AG08396 (cell line): Measurements from ENCODE around the gene PLXNB3.
"Not testable (repeated sequence)": the region's sequence is repeated elsewhere in the genome, so short reads cannot be mapped to it uniquely, and the experiment has no call there.

Experiments used
- DNase-seq: peaks from one replicate; pipeline ENCODE4 v3.0.0; 2012; ENCODE audit warnings: low spot score, mixed read lengths

PLXNB3 gene

DNA sequence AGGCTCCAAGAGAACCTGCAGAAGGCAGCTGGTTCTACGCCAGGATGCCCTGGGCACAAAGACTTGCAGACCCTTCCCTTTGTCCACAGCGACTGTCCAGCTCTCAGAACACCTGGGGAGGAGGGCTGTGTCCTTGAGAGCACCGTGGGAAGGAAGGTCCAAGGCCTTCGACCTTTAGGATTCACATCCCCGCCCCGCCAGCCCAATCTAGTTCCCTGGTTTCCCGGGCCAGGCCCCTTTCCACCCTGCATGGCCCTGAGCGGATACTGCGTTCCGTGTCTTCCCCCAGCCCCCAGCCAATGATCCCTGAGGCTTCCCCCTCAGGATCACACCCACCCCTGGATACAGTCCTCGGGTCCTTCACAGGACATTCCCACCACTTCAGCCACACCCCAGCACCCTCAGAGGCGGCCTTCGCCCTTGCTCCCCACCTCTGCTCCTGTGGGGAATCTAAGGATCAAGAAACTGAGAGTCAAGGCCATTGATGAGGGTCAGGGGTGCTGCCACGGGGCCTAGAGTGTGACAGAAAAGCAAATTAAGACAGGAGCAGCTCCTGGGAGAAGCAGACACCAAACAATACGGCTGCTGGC, 30.3 kb upstream of the PLXNB3 start:
- no peak for DNase-seq

DNA sequence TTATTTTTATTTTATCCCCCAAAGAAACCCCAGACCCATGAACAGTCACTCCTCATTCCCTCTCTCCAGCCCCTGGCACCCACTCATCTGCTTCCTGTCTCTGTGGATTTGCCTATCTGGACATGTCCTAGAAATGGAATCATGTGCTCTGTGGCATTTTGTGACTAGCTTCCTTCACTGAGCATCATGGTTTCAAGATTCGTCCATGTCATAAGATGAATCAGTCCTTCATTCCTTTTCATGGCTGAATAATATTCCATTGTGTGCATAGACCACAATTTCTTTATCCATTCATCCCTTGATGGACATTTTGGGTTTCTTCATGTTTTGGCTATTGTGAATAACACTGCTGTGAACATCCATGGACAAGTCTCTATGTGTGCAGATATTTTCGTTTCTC, 29.2 kb upstream of the PLXNB3 start:
- DNase-seq = no peak

DNA sequence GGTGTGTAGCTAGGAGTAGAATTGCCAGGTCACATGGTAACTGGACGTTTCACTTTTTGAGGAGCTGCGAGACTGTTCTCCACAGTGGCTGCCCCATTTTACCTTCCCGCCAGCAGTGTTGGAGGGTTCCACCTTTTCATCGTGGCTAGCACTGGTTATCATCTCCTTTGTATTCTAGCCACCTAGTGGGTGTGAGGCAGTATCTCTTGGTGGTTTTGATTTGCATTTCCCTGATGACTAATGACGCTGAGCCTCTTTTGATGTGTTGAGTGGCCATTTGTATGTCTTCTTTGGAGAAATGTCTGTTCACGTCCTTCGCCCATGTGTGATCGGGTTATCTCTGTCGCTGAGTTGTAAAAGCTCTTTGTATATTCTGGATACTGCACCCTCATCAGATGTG, 28.8 kb upstream of the PLXNB3 start:
- DNase-seq = no peak

DNA sequence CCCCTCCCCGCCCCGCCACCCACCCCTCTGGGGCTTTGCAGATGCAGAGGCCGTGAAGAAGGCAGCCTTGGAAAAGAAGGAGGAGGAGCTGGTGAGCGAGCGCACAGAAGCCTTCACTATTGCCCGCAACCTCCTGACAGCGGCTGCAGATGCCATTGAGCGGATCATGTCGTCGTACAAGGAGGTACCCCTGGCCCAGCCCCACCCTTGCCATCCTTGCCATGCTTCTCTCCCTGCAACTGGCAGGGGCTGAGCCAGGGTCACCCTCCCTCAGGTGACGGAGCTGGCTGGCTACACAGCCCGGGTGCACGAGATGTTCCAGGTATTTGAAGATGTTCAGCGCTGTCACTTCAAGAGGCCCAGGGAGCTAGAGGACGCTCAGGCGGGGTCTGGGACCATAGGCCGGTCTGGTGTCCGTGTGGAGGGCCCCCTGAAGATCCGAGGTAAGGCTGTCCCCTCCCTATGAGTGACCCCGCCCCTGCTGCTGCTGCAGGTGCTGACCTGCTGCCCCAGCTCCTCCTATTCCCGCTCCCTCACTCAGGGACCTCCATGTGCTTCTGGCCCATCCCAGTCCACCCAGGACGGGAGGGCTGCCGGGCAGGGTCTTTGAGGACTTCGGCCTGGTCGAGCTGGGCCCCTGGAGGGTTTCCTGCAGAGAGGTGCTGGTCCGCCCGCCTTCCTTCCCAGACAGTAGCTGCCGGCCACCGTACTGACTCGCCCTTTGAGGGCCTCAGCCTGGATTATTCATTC, 27.8 kb upstream of the PLXNB3 start:
- no peak for DNase-seq

DNA sequence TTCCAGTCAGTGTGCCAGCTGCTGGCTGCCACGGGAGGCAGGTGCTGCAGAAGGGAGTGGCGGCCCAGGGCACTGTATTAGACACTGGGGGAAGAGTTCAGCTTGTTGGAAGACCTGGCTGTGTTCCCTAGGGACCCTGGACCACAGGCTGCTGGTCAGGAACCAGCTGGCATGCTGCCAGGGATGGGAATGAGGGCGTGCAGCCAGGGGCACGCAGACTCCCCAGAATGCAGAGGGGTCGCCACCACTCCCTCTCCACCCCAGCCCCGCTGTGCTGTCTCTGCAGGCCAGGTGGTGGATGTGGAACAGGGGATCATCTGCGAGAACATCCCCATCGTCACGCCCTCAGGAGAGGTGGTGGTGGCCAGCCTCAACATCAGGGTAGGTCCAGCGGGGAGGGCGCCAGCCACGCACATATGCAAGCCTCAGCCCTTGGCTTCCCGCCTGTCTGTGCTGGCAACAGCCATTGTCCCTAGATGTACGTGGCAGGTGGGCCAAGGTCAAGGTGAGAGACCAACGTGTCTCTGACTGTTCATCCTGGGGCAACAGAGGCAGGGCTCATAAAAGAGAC, 27.1 kb upstream of the PLXNB3 start:
- no peak for DNase-seq

DNA sequence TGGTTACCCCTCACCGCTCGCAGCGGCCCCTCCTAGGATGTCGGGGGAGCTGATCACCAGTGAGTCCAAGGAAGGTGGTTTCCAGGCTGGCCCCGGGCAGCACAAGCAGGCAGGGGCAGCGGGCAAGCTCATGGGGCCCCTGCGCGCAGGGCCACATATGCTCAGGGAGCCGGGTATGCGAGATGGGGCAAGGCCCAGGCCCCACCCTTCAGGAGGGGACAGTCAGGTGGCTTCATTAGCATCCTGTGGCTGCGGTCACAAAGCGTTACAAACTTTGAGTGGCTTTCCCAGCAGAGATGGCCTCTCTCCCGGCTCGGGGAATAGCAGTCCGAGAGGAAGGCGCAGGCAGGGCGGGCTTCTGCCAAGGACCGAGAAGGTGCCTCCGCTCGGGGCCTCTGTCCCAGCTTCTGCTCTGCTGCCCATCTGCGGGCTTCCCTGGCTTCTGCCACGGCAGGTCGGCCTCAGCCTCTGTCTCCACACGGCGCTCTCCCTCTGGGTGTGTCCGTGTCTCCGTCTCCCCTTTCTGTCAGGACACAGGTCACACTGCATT, 25.9 kb upstream of the PLXNB3 start:
- no peak for DNase-seq

DNA sequence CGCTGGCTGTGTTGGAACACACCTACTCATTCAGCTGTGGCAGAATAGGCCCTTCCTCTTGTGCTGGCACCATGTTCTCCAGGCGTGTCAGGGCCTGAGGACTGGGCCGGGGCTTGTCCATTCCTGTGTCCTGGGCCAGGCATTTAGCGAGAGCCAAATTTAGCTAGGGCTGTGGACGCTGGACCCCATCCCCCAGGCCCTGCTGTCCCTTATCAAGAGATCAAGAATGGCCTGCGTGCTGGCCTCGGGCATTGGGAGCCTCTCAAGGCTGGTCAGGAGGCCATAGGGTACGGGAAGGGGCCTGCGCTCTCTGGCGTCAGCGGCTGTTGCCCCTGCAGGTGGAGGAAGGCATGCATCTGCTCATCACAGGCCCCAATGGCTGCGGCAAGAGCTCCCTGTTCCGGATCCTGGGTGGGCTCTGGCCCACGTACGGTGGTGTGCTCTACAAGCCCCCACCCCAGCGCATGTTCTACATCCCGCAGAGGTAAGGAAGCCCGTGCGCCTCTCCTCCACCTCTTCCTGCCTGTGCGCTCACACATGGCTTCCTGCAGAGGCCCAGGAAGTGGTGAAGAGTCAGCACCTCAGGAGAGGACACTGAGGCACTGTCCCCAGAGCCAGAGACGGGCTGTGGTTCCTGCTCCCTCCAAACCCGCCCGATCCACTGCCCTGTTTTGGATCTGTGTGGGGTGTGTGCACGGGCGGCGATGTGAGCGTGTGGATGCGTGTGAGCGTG, 24.1 kb upstream of the PLXNB3 start:
- DNase-seq = no peak

DNA sequence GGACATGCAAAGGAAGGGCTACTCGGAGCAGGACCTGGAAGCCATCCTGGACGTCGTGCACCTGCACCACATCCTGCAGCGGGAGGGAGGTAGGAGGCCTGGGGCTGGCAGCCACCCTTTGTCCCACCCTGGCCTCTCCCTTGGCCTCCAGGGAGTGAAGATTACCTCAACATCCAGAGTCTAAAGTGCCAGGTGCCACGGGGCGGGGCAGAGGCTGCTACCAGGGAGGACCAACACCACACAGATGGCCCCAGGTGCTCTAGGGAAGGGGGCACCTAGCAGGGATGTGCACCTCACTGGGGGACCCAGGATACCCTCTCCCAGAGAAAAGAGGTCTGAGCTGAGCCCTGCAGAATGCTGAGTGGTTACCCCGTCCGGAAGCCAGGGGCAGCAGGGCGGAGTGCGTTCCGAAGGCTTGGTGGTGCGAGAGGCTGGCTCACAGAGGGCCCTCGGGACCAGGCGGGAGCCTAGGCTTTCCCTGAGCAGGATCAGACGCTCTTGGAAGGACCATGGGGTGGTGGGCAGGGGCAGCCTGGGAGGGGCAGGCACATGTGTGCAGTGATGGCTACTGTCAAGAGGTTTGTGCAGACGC, 23.3 kb upstream of the PLXNB3 start:
- DNase-seq = no peak

DNA sequence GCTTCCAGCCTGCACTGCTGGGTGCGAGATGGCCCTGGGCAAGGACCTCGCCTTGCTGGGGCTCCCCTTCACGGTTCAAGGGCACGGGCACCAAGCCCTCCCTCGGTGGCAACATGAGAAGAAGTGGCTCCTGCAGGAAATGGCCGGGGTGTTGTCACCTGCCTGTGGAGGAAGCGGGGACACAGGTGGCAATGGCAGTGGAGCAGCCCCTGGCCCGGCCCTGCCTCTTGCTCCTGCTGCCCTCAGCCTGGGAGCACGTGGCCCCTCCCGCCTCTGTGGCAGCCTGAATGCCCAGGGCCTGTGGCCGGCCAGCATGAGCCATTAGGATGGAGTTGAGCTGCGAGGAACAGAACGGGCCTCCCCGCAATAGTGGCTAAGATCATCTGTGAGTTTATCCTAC, 22.6 kb upstream of the PLXNB3 start:
- DNase-seq = no peak

DNA sequence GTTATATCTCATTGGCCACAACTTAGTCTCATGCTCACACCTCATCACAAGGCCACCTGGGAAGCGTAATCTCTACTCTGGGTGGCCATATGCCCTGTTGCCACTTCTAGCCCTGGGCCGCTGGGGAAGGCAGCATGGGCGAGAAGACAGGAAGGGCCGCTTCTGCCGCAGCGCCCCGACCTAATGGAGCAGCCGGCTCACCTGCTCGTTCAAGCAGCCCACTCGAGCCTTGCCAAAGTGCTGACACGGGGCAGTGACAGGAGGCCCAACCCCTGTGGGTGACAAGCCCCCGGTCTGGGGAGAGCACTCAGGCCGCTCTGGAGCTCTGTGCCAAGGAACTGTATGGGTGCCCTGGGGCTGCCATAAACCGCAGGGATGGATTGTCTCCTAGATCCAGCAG, 21.9 kb upstream of the PLXNB3 start:
- DNase-seq = not testable (repeated sequence)

DNA sequence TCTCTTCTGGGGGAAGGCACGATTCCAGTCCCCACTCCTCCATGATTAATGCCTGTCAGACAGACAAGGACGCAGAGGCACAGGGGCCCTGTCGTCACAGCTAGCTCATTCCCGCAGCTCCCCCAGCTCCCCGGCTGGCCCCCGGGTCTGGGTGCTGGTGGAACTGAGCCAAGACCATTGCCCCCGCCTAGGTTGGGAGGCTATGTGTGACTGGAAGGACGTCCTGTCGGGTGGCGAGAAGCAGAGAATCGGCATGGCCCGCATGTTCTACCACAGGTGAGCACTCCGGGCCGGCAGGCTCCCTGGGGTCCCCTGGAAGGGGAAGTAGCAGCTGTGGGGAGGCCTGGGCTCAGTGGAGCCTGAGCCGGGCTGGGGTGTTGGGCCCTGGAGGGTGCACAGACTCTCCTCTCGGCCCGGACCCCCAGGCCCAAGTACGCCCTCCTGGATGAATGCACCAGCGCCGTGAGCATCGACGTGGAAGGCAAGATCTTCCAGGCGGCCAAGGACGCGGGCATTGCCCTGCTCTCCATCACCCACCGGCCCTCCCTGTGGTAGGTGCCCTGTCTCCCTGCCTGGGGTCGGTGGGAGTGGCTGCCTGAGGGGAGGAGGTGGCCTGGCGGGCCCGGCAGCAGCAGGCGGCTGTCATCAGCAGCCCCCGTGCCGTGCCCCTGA, 21.1 kb upstream of the PLXNB3 start:
- DNase-seq = not testable (repeated sequence)

DNA sequence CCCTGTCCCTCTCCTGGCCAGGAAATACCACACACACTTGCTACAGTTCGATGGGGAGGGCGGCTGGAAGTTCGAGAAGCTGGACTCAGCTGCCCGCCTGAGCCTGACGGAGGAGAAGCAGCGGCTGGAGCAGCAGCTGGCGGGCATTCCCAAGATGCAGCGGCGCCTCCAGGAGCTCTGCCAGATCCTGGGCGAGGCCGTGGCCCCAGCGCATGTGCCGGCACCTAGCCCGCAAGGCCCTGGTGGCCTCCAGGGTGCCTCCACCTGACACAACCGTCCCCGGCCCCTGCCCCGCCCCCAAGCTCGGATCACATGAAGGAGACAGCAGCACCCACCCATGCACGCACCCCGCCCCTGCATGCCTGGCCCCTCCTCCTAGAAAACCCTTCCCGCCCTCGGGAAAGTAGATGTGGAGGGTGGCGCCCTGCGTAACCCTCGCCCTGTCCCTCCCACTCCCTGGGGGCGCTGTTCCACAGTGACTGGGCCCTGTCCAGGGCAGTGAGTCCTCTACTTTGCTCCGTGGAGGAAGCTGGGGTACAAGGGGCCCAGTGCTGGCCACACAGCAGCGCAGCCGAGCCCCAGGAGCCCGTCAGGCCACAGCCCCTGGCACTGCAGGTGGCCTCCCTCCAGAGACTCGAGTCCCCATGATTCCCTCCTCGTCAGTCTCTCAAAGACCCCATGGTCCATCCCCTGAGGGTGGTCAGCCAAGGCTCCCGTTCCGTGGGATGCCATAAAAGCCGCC, 20.4 kb upstream of the PLXNB3 start:
- peak; percentile 23 for DNase-seq

DNA sequence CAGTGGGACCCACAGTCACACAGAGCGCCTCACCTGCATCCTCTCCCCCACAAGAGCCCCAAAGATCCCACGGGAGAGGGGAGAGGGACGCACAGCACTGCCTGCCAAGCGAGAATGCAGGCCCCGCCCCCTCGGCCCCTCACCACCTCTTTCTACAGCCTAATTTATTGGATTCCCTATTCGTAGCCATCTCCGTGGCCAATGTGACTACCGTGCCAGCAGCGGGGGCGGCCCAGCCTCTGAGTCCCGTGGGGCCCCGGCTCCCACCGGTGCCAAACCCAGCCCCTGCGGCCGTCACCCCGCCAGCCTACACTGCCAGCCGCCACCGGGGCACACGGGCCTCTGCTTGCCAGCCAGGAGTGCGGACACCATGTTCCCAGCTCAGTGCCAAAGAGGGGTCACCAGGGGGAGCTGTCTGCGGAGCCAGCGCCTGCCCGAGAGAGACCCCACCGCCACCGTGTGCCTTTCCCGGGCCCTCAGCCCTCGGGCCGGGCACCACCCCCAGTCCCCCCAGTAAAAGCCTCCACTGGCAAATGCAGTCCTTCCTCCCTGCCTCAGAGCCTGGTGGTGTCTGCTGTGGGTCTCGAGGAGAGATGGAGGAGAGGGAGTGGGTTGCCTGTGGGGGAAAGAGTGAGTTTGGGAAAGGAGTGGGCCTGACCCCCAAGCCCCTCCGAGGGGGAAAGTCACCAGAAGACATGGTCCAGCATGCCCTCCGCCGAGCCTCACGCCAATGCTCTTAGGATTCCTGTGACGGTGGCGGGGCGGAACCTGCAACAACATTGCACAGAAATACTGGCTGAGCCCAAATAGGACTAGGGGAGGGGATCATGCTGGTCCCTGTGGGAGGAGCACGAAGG, 19.6 kb upstream of the PLXNB3 start:
- DNase-seq = no peak

DNA sequence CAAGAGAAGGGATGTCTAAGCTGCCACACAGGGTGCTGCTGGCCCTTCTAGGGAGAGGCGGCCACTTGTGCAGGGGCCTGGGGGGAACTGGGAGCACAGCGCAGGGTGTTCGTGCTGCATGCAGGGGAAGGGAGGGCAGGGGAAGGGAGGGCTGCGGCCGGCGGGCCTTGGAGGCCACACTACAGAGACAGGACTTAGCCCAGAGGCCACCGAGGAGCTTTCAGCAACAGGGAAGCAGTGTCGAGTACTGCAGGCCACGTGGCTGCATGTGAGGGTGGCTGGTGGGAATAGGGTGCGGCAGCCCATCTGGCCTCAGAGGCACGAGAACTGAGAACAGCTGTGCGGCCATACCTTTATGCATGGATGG, 19.0 kb upstream of the PLXNB3 start:
- DNase-seq = not testable (repeated sequence)

DNA sequence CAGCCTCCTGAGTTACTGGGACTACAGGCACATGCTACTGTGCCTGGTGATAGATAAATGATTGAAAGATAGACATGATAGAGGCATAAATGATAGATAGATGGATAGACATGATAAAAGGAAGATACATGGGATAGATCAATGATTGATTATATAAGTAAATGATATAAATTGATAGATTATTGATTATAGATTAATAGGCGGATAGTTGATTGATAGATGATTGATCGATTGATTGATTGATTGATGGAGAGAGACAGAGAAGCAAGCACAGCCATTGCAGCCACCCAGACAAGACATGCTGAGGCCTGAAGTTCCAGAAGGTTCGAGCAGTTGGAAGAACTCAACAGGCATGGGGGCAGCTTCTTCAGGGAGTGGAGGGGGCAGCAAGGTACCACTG, 17.7 kb upstream of the PLXNB3 start:
- no peak for DNase-seq

DNA sequence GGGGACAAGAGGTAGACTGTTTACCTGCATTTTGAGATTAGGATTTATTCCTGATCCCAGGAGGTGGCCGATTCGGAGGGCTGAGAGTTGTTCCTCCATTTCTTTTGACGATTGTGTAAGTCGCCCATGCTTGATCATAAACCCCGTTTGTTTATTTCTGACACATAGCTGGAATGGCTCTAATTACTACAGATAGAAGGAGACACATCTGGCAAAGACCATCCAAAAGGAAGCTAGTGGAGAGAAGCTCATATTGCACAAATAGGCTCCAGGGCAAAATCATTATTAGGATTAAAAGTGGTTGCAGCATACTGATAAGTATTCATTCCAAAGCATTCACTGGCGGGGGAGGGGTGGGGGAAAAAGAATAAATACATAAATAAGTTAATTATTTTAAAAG, 17.1 kb upstream of the PLXNB3 start:
- not testable (repeated sequence) for DNase-seq

DNA sequence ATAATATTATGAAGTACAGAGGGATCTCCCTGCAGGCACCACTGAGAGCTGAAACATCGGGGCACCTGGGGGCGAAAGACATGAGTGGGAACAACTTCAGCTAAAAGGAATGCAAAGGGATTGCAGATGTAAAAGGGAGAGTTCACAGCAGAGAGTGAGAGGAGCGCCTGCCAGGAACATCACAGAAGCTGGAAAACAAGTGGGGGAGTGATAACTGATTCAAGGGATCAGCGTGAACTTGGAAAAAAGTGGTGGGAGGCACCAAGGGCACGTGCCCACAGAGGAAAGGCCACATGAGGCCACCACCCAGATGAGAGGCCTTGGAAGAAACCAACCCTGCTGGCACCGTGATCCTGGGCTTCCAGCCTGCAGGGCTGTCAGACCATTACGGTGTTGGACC, 15.0 kb upstream of the PLXNB3 start:
- not testable (repeated sequence) for DNase-seq

DNA sequence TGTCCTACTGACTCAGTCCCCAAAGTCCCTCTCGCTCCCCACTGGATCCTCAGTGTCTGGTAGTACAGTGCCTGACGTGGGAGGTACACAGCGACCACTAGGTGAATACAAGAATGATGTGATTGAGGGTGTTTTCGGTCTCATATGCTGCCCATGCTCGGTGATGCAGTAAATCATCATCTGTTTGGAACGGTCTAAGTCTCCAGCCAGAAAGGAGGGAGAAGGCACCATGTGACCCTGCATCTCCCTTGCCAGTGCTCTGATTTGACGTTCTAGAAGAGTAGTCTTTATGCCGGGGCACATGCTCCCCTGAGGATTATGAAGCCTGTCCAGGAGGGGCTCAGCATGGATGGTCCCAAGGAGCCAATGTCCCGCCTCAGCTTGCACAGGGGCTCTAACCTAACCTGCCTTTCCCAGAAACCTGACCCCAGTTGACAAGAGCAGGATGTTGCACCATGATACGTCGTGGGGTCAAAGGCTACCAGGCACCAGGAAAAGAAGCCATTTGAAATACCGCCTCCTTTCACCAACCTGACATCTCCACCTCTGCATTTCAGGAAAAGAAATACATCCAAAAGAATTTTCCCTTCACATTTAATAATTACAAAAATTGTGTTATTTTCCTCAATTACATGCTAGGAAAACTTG, 13.8 kb upstream of the PLXNB3 start:
- DNase-seq = no peak

DNA sequence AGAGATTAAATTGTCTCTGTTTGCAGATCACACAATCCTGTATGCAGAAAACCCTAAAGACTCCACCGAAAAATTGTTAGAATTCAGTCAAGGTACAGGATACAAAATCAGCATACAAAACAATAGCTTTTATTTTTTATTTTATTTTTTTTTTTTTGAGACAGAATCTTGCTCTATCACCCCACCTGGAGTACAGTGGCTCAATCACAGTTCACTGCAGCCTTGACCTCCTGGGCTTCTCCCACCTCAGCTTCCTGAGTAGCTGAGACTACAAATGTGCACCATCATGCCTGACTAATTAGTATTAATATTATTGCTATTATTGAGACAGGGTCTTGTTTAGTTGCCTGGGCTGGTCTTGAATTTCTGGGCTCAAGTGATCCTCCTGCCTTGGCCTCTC, 8.9 kb upstream of the PLXNB3 start:
- no peak for DNase-seq

DNA sequence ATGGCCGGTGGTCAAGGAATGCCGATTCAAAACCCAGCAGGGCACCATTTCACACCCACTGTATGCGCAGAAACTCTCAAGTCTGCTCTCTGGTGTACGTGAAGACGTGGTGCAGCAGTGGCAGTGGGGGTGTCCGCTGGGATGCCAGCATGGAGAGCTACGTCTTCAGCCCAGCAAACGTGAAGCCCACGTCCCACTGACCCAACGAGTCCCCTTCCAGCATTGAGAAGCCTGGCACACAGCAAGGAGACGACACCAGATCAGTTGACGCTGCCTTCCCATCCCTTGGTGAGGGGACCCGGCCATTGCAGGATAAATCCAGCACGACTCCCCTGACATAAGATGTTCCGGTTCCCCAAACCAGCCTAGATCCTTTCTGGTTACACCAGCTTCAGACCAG, 2.2 kb upstream of the PLXNB3 start:
- no peak for DNase-seq
